GM12878 (cell line): ENCODE measurements around the gene ZYX. TPM values are rescaled to one million over a fixed set of nuclear protein-coding genes. Genes with fewer than 3 reads are reported as not detected.

Source experiments
- ATAC-seq: fragments of 200-7000 bp; cut with Tn5 transposase; 3 replicates; pipeline ENCODE4 v1.9.1; 2020; ENCODE audit warnings: mild to moderate bottlenecking, moderate library complexity
- BruUV-seq: library from RNA; stranded (reverse); fragments of 400-500 nt; replicated peaks from 2 replicates; lab custom pipeline; 2021; lab: Mats Ljungman, UMichigan
- CTCF ChIA-PET: fragments of 300-600 bp; sonication (Branson Sonifier 250); formaldehyde crosslinking; extraction: SDS; loops from one replicate; lab custom pipeline; 2021; ENCODE audit warnings: inconsistent platforms; lab: Yijun Ruan, JAX
- POLR2A ChIA-PET: fragments of 350-600 bp; formaldehyde crosslinking; extraction: SDS; loops from one replicate; lab custom pipeline; 2021; ENCODE audit warnings: inconsistent platforms; lab: Charles Lee
- RAD21 ChIA-PET: fragments of 300-600 bp; sonication (Branson Sonifier 250); formaldehyde crosslinking; loops from one replicate; lab custom pipeline; 2023; ENCODE audit warnings: antibody characterized with exemption; ENCODE audit not compliant: unreplicated experiment; lab: Charles Lee
- SMC1A ChIA-PET: fragments of 300-600 bp; sonication (Branson Sonifier 250); formaldehyde crosslinking; loops from one replicate; lab custom pipeline; 2023; ENCODE audit not compliant: unreplicated experiment, uncharacterized antibody; lab: Charles Lee
- DNase-seq: peaks from one replicate; pipeline ENCODE4 v3.0.0-alpha.2; 2011; ENCODE audit warnings: low read depth, low spot score
- FAIRE-seq: peaks from 3 replicates; lab custom pipeline; 2011; peaks lifted over from hg19 to GRCh38; lab: Jason Lieb, UNC
- H2AFZ ChIP-seq: 2 replicates; pipeline ENCODE4 v1.6.0; 2011; ENCODE audit warnings: low read depth, low read length, control low read depth; ENCODE audit not compliant: control insufficient read depth
- H3K27ac ChIP-seq: 2 replicates; pipeline ENCODE4 v1.5.1; 2011; ENCODE audit warnings: control low read depth; ENCODE audit not compliant: control insufficient read depth, insufficient read depth
- H3K27me3 ChIP-seq, 2 experiments: replicated peaks in 1 of 2; 2 replicates each; pipeline versions ENCODE4 v1.6.0 to v1.6.1; 2011; ENCODE audit warnings: low read length in 1 of 2; ENCODE audit not compliant: control insufficient read depth in 2 of 2, insufficient read depth in 2 of 2
- H3K36me3 ChIP-seq, 2 experiments: 2 replicates each; pipeline ENCODE4 v1.5.1; 2011; ENCODE audit warnings: low read length in 1 of 2; ENCODE audit not compliant: control insufficient read depth in 2 of 2, insufficient read depth in 2 of 2
- H3K4me1 ChIP-seq: 2 replicates; pipeline ENCODE4 v1.6.1; 2011; ENCODE audit warnings: mild to moderate bottlenecking, low read length, moderate library complexity, mixed read lengths; ENCODE audit not compliant: control insufficient read depth, insufficient read depth
- H3K4me2 ChIP-seq: 2 replicates; pipeline ENCODE4 v1.6.0; 2011; ENCODE audit warnings: control low read depth; ENCODE audit not compliant: control insufficient read depth, insufficient read depth
- H3K4me3 ChIP-seq: fragments of 200-600 bp; sonication (generic); 2 replicates; pipeline ENCODE4 v1.5.1; 2016
- H3K79me2 ChIP-seq: 2 replicates; pipeline ENCODE4 v1.6.0; 2011; ENCODE audit warnings: low read length; ENCODE audit not compliant: control insufficient read depth, insufficient read depth
- H3K9ac ChIP-seq: 2 replicates; pipeline ENCODE4 v1.8.0; 2011; ENCODE audit warnings: low read length, control low read depth, mixed read lengths; ENCODE audit not compliant: control insufficient read depth, insufficient read depth
- H3K9me3 ChIP-seq: replicated peaks from 3 replicates; pipeline ENCODE4 v1.5.1; 2011; ENCODE audit warnings: mild to moderate bottlenecking, low read length; ENCODE audit not compliant: control insufficient read depth, insufficient read depth
- H4K20me1 ChIP-seq: 2 replicates; pipeline ENCODE4 v1.6.0; 2011; ENCODE audit not compliant: control insufficient read depth, insufficient read depth
- BRCA1 ChIP-seq: IDR thresholded peaks from 2 replicates; pipeline ENCODE4 v1.6.1; 2011; ENCODE audit warnings: low read depth, low read length, improper control_type of control experiment
- CHD2 ChIP-seq: IDR thresholded peaks from 2 replicates; pipeline ENCODE4 v1.6.1; 2011; ENCODE audit warnings: low read depth, low read length, improper control_type of control experiment, borderline replicate concordance
- NFIC ChIP-seq: IDR thresholded peaks from 2 replicates; pipeline ENCODE4 v1.6.1; 2012; ENCODE audit warnings: low read depth, mild to moderate bottlenecking, inconsistent platforms, low read length, moderate library complexity
- YY1 ChIP-seq: IDR thresholded peaks from 2 replicates; pipeline ENCODE4 v1.6.1; 2011; ENCODE audit warnings: low read depth, mild to moderate bottlenecking, low read length
- WGBS: methylation state at CpG from one replicate; pipeline ENCODE4 v1.1.6; 2016; ENCODE audit warnings: low lambda C conversion rate; ENCODE audit not compliant: insufficient replicate concordance, insufficient coverage; ENCODE audit errors: missing lambda C conversion rate; 5-methylcytosine and 5-hydroxymethylcytosine counted together
- in situ Hi-C: fragments of 300-500 bp; cut with MboI; formaldehyde crosslinking; loops from 9 replicates; pipeline ENCODE4 v1.14.3; 2018; ENCODE audit warnings: mixed read lengths
- intact Hi-C: fragments of 100-400 bp; cut with micrococcal nuclease; formaldehyde crosslinking; loops from one replicate; pipeline ENCODE4 v1.14.2; 2022; ENCODE audit not compliant: unreplicated experiment
- polyA plus RNA-seq, 11 experiments: library from polyadenylated mRNA; depleted of rRNA in 4 of 11; unstranded in 6 of 11; stranded (reverse) in 5 of 11; fragments of >200 nt; fragmentation: Nextera tagmentation in 4 of 11; fragmentation: Illumina TruSeq in 1 of 11; extraction: Ambion mirVana in 4 of 11; extraction: Trizol in 1 of 11; gene quantifications; 1 replicate in 1 of 11; 2 replicates in 10 of 11; pipeline versions ENCODE4 v1.2.1 to v1.2.3, GENCODE V29; 2011 to 2016; ENCODE audit warnings: inconsistent platforms in 2 of 11, missing spikeins in 2 of 11, low read depth in 1 of 11
- total RNA-seq, 4 experiments: library from RNA; depleted of rRNA in 3 of 4; stranded (reverse); fragments of >200 nt in 3 of 4; fragmentation: Illumina TruSeq in 1 of 4; extraction: Trizol in 1 of 4; gene quantifications; 2 replicates each; pipeline versions ENCODE4 v1.2.1 to v1.2.3, GENCODE V29; 2013 to 2021
- TF ChIP-seq, protein P1 (sequence below): IDR thresholded peaks from 2 replicates; pipeline ENCODE4 v1.6.1; 2012; ENCODE audit warnings: mild to moderate bottlenecking, low read depth, low read length
- TF ChIP-seq, protein P2 (sequence below): IDR thresholded peaks from 2 replicates; pipeline ENCODE4 v1.6.1; 2011; ENCODE audit warnings: low read depth, low read length, improper control_type of control experiment, borderline replicate concordance
- TF ChIP-seq, protein P3 (sequence below), 3 experiments: IDR thresholded peaks in 2 of 3; conservative IDR thresholded peaks in 1 of 3; 2 replicates each; pipeline ENCODE4 v1.5.1; 2011; ENCODE audit warnings: low read depth in 3 of 3, low read length in 3 of 3, mild to moderate bottlenecking in 3 of 3, control low read depth in 2 of 3, moderate library complexity in 2 of 3, inconsistent platforms in 1 of 3, mixed read lengths in 1 of 3; ENCODE audit not compliant: control insufficient read depth in 2 of 3, insufficient read depth in 1 of 3; ENCODE audit errors: extremely low read depth in 1 of 3
- TF ChIP-seq, protein P4 (sequence below): fragments of 450-650 bp; formaldehyde crosslinking; IDR thresholded peaks from 2 replicates; pipeline ENCODE4 v1.5.0; 2022; ENCODE audit warnings: mild to moderate bottlenecking, missing genetic modification characterization
- TF ChIP-seq, protein P5 (sequence below): fragments of 150-350 bp; IDR thresholded peaks from 2 replicates; pipeline ENCODE4 v1.6.1; 2016; ENCODE audit warnings: low read depth, low read length

ZYX gene
- total and polyA plus RNA-seq, 10 of the 15 experiments (the other 5 are each of a cell fraction or from before 2014, with no cell fraction given): 2.1 to 100 (median 27.6) TPM

DNA sequence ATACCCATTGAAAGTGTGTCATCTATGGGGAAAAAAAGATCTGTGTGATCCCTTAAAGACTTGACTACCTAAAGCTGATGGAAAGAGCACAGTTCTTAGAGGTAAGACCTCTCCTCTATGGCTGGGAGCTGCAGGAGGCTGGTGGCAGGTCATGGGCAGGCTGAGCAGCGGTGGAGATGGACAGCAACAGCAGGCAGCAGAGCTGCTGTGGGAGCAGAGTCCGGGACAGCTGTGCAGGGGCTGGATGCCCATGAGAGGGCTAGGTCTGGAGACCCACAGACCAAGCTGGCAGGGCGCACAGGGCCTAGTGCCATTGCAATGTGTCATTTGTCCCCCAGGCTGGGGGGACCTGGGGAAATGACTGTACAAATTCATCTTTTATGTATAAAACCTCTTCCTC, 40.9 kb downstream of the ZYX start:
- no peak for ATAC-seq
- RAD21 ChIA-PET: interaction anchor here (2.6 kb wide), 1 partner anchor 182 kb away, joined by 7 read pairs; no protein-coding TSS in a partner anchor
- TF ChIP-seq, protein P1, sequence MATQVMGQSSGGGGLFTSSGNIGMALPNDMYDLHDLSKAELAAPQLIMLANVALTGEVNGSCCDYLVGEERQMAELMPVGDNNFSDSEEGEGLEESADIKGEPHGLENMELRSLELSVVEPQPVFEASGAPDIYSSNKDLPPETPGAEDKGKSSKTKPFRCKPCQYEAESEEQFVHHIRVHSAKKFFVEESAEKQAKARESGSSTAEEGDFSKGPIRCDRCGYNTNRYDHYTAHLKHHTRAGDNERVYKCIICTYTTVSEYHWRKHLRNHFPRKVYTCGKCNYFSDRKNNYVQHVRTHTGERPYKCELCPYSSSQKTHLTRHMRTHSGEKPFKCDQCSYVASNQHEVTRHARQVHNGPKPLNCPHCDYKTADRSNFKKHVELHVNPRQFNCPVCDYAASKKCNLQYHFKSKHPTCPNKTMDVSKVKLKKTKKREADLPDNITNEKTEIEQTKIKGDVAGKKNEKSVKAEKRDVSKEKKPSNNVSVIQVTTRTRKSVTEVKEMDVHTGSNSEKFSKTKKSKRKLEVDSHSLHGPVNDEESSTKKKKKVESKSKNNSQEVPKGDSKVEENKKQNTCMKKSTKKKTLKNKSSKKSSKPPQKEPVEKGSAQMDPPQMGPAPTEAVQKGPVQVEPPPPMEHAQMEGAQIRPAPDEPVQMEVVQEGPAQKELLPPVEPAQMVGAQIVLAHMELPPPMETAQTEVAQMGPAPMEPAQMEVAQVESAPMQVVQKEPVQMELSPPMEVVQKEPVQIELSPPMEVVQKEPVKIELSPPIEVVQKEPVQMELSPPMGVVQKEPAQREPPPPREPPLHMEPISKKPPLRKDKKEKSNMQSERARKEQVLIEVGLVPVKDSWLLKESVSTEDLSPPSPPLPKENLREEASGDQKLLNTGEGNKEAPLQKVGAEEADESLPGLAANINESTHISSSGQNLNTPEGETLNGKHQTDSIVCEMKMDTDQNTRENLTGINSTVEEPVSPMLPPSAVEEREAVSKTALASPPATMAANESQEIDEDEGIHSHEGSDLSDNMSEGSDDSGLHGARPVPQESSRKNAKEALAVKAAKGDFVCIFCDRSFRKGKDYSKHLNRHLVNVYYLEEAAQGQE: no peak
- TF ChIP-seq, protein P2, sequence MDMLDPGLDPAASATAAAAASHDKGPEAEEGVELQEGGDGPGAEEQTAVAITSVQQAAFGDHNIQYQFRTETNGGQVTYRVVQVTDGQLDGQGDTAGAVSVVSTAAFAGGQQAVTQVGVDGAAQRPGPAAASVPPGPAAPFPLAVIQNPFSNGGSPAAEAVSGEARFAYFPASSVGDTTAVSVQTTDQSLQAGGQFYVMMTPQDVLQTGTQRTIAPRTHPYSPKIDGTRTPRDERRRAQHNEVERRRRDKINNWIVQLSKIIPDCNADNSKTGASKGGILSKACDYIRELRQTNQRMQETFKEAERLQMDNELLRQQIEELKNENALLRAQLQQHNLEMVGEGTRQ: no peak
- TF ChIP-seq, protein P3, sequence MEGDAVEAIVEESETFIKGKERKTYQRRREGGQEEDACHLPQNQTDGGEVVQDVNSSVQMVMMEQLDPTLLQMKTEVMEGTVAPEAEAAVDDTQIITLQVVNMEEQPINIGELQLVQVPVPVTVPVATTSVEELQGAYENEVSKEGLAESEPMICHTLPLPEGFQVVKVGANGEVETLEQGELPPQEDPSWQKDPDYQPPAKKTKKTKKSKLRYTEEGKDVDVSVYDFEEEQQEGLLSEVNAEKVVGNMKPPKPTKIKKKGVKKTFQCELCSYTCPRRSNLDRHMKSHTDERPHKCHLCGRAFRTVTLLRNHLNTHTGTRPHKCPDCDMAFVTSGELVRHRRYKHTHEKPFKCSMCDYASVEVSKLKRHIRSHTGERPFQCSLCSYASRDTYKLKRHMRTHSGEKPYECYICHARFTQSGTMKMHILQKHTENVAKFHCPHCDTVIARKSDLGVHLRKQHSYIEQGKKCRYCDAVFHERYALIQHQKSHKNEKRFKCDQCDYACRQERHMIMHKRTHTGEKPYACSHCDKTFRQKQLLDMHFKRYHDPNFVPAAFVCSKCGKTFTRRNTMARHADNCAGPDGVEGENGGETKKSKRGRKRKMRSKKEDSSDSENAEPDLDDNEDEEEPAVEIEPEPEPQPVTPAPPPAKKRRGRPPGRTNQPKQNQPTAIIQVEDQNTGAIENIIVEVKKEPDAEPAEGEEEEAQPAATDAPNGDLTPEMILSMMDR (IDR thresholded peaks at IDR 0.05 in 2 of 3, conservative IDR thresholded peaks at IDR 0.05 in 1 of 3; ENCODE audit: control insufficient read depth in 2 of 3, extremely low read depth in 1 of 3, insufficient read depth in 1 of 3, low read depth in 3 of 3, low read length in 3 of 3): no peak
- TF ChIP-seq, protein P4, sequence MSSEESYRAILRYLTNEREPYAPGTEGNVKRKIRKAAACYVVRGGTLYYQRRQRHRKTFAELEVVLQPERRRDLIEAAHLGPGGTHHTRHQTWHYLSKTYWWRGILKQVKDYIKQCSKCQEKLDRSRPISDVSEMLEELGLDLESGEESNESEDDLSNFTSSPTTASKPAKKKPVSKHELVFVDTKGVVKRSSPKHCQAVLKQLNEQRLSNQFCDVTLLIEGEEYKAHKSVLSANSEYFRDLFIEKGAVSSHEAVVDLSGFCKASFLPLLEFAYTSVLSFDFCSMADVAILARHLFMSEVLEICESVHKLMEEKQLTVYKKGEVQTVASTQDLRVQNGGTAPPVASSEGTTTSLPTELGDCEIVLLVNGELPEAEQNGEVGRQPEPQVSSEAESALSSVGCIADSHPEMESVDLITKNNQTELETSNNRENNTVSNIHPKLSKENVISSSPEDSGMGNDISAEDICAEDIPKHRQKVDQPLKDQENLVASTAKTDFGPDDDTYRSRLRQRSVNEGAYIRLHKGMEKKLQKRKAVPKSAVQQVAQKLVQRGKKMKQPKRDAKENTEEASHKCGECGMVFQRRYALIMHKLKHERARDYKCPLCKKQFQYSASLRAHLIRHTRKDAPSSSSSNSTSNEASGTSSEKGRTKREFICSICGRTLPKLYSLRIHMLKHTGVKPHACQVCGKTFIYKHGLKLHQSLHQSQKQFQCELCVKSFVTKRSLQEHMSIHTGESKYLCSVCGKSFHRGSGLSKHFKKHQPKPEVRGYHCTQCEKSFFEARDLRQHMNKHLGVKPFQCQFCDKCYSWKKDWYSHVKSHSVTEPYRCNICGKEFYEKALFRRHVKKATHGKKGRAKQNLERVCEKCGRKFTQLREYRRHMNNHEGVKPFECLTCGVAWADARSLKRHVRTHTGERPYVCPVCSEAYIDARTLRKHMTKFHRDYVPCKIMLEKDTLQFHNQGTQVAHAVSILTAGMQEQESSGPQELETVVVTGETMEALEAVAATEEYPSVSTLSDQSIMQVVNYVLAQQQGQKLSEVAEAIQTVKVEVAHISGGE (CRISPR knock-in tag): no peak
- TF ChIP-seq CHD2 (no peak), NFIC (no peak), BRCA1 (no peak), YY1 (no peak)
- TF ChIP-seq, protein P5, sequence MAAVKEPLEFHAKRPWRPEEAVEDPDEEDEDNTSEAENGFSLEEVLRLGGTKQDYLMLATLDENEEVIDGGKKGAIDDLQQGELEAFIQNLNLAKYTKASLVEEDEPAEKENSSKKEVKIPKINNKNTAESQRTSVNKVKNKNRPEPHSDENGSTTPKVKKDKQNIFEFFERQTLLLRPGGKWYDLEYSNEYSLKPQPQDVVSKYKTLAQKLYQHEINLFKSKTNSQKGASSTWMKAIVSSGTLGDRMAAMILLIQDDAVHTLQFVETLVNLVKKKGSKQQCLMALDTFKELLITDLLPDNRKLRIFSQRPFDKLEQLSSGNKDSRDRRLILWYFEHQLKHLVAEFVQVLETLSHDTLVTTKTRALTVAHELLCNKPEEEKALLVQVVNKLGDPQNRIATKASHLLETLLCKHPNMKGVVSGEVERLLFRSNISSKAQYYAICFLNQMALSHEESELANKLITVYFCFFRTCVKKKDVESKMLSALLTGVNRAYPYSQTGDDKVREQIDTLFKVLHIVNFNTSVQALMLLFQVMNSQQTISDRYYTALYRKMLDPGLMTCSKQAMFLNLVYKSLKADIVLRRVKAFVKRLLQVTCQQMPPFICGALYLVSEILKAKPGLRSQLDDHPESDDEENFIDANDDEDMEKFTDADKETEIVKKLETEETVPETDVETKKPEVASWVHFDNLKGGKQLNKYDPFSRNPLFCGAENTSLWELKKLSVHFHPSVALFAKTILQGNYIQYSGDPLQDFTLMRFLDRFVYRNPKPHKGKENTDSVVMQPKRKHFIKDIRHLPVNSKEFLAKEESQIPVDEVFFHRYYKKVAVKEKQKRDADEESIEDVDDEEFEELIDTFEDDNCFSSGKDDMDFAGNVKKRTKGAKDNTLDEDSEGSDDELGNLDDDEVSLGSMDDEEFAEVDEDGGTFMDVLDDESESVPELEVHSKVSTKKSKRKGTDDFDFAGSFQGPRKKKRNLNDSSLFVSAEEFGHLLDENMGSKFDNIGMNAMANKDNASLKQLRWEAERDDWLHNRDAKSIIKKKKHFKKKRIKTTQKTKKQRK: no peak
- TF ChIP-seq, all 136 proteins: peak for 0
- H3K4me2 ChIP-seq: no peak overlapping the region
- H3K36me3 ChIP-seq: no peaks in the 10 kb centered on the region
- in situ Hi-C loops: no loop called here
- intact Hi-C loops: no loop called here
- H3K79me2 ChIP-seq: no peaks in the 10 kb centered on the region
- 0% methylated on average over 3 of the region's 3 CpGs for WGBS
- no peaks in the 10 kb centered on the region for H3K27me3 ChIP-seq
- ChIA-PET SMC1A (interaction anchor here (1.4 kb wide), 1 partner anchor 16 kb away, joined by 3 read pairs; no protein-coding TSS in a partner anchor), POLR2A (no interaction called here), CTCF (interaction anchor here (2.4 kb wide), 1 partner anchor 182 kb away, joined by 13 read pairs; no protein-coding TSS in a partner anchor)
- no peak overlapping the region for H3K4me3 ChIP-seq
- no peaks in the 10 kb centered on the region for H3K9me3 ChIP-seq
- no peak overlapping the region for H3K9ac ChIP-seq
- no TSS peak for BruUV-seq
- no peak overlapping the region for H3K27ac ChIP-seq
- H4K20me1 ChIP-seq: no peaks in the 10 kb centered on the region
- no peaks in the 10 kb centered on the region for H3K4me1 ChIP-seq
- H2AFZ ChIP-seq: no peak overlapping the region
- DNase-seq (no peak), FAIRE-seq (no peak)
